Ovary (tissue), 9 donors: ENCODE results near the gene MIGA1. TPM values are rescaled to one million over a fixed set of nuclear protein-coding genes. Genes with fewer than 3 reads are reported as not detected.
"Not testable (repeated sequence)": the region's sequence is repeated elsewhere in the genome, so short reads cannot be mapped to it uniquely, and the experiment has no call there.

ENCODE experiments used
- DNase-seq, 5 donors: peaks; one replicate each; pipeline ENCODE4 v3.0.0-alpha.2; 2019 to 2020
- H3K27ac ChIP-seq, 2 donors: fragments of 200-600 bp; one replicate each; pipeline versions ENCODE4 v1.5.1 to v1.8.0; 2019 to 2022
- H3K27me3 ChIP-seq: fragments of 200-600 bp; one replicate; pipeline ENCODE4 v1.8.0; 2022
- H3K36me3 ChIP-seq: fragments of 200-600 bp; sonication (generic); one replicate; pipeline ENCODE4 v1.5.1; 2019
- H3K4me1 ChIP-seq: one replicate; pipeline ENCODE4 v1.8.1; 2013; ENCODE audit warnings: mild to moderate bottlenecking, moderate library complexity; ENCODE audit not compliant: insufficient read depth
- H3K4me3 ChIP-seq: fragments of 200-600 bp; sonication (generic); one replicate; pipeline ENCODE4 v1.5.1; 2017
- H3K9me3 ChIP-seq, 2 donors: fragments of 200-600 bp in 1 of 2; sonication (generic) in 1 of 2; one replicate each; pipeline versions ENCODE4 v1.5.1 to v1.8.1; 2013 to 2019; ENCODE audit warnings: mild to moderate bottlenecking in 1 of 2, moderate library complexity in 1 of 2
- CTCF ChIP-seq, 3 donors: fragments of 450-650 bp in 2 of 3; fragments of 200-600 bp in 1 of 3; IDR thresholded peaks; one replicate each; pipeline versions ENCODE4 v1.5.1 to v1.8.0; 2016 to 2022; ENCODE audit warnings: antibody characterized with exemption in 3 of 3, mild to moderate bottlenecking in 1 of 3
- EP300 ChIP-seq: sonication (generic); formaldehyde crosslinking; IDR thresholded peaks from one replicate; pipeline ENCODE4 v1.6.1; 2017; ENCODE audit warnings: antibody characterized with exemption
- POLR2A ChIP-seq: fragments of 450-650 bp; IDR thresholded peaks from one replicate; pipeline ENCODE4 v1.6.1; 2017; ENCODE audit warnings: antibody characterized with exemption, mild to moderate bottlenecking, moderate library complexity
- WGBS, 3 donors: extraction: QIAGEN DNeasy Blood & Tissue Kit in 1 of 3; methylation state at CpG; one replicate each; pipeline versions ENCODE4 v1.1.5 to v1.1.7; 2013 to 2017; 5-methylcytosine and 5-hydroxymethylcytosine counted together
- intact Hi-C, 4 donors: fragments of 100-400 bp; cut with DNase I; formaldehyde crosslinking; loops; one replicate each; pipeline versions ENCODE4 v1.11.0 to v1.15.1; 2022 to 2023
- polyA plus RNA-seq, 2 donors: library from polyadenylated mRNA; stranded (reverse); fragments of 200-250 nt in 1 of 2; fragments of 350-450 nt in 1 of 2; fragmentation: Illumina TruSeq in 1 of 2; extraction: RNeasy Lipid Tissue Mini Kit (QIAGEN cat#74804) in 1 of 2; gene quantifications; one replicate each; pipeline ENCODE4 v1.2.3, GENCODE V29; 2013 to 2014
- total RNA-seq, 7 donors: library from RNA; depleted of rRNA in 2 of 7; stranded (reverse); fragments of >200 nt in 2 of 7; fragmentation: NEBNext Ultra II Directional in 3 of 7; extraction: Animal tissue kit (Norgen Biotek cat#: 25700) in 3 of 7; gene quantifications; one replicate each; pipeline versions ENCODE4 v1.1.0 to v1.2.4, GENCODE V29; 2016 to 2023
- donor health status: DM: no; HTN: no; CAD: no; lungs with moderate emphysema.
- donor health status: DM: no; HTN: no; CAD: no.
- donor health status: Bipolar disorder and iron deficiency.
- donor health status: DM: yes; HTN: yes; CAD: no.
- donor health status: DM: no; HTN: no; CAD: no.
- donor health status: DM: yes; HTN: yes; CAD: no.

Gene MIGA1
- total and polyA plus RNA-seq, 9 donors, result 6.5 to 24.0 (median 18.2) TPM

- no peak for DNase-seq
- H3K9me3 ChIP-seq, result no peaks in the 10 kb centered on the region
- H3K36me3 ChIP-seq, result no peaks in the 10 kb centered on the region
- TF ChIP-seq EP300 (no peak), CTCF (IDR thresholded peaks at IDR 0.05) (no peak), POLR2A (no peak)
- WGBS, 3 donors, result 34 to 52% (median 41%) methylated on average over 7 of the region's 7 CpGs
- intact Hi-C loops, result no loop called here
- H3K4me1 ChIP-seq, result no peaks in the 10 kb centered on the region
- H3K27me3 ChIP-seq, result no peaks in the 10 kb centered on the region
- no peak overlapping the region for H3K4me3 ChIP-seq
- no peak overlapping the region for H3K27ac ChIP-seq
Measured at GRCh38 chr1:77776007-77776700, 3.3 kb upstream of the MIGA1 start.

DNA sequence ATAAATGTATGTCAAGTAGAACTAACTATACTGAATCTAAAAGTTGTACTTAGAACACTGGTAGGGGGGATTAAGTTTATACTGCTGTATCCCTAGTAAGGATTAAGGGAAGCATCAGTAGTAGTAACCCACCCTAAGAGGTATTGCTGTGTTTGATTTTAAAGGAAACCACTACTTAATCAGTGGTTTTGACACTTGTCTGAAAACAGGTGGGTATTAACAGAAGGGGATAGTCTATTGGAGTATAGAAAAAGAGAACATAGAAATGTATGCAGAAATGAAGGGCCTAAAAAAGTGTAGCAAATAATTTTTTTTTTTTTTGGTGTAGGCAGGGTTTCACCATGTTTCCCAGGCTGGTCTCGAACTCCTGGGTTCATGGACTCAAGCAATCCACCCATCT is 2.2 kb downstream of the MIGA1 start:
- Histone ChIP-seq H3K27me3 (no peaks in the 10 kb centered on the region), H3K4me1 (no peaks in the 10 kb centered on the region), H3K27ac (no peak overlapping the region), H3K36me3 (no peaks in the 10 kb centered on the region), H3K4me3 (no peak overlapping the region), H3K9me3 (no peaks in the 10 kb centered on the region)
- no peak for TF ChIP-seq CTCF (IDR thresholded peaks at IDR 0.05)
- no peak for TF ChIP-seq POLR2A
- no peak for TF ChIP-seq EP300
- no peak for DNase-seq
- 87 to 97% (median 96%) methylated on average over 1 of the region's 1 CpG for WGBS, 3 donors
- intact Hi-C loops, result no loop called here

DNA sequence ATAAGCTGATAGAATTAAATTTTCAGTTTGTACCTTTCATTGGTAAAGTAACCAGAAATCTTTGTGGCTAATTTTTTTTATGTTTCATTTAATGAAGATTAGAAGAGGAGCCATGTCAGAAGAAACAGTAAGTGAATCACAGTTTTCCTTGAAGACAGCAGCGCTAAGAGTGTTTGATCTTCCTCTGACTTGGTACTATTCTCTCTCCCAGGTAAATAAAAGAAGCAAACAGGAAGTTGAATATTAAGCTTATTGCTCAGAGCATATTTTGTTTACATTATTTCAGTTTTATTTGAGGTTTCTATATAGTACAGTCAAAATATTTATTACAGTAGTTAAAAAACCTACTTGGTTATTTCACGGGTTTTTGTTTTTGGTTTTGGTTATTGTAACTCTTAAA is 3.7 kb downstream of the MIGA1 start:
- no peaks in the 10 kb centered on the region for H3K4me1 ChIP-seq
- H3K9me3 ChIP-seq, result no peaks in the 10 kb centered on the region
- H3K4me3 ChIP-seq, result no peak overlapping the region
- intact Hi-C loops, result no loop called here
- H3K36me3 ChIP-seq, result no peaks in the 10 kb centered on the region
- WGBS, 3 donors, result 58 to 75% (median 64%) methylated on average over 2 of the region's 2 CpGs
- no peak for TF ChIP-seq EP300
- TF ChIP-seq POLR2A, result no peak
- no peak for TF ChIP-seq CTCF (IDR thresholded peaks at IDR 0.05)
- DNase-seq, result no peak
- no peak overlapping the region for H3K27ac ChIP-seq
- no peaks in the 10 kb centered on the region for H3K27me3 ChIP-seq

DNA sequence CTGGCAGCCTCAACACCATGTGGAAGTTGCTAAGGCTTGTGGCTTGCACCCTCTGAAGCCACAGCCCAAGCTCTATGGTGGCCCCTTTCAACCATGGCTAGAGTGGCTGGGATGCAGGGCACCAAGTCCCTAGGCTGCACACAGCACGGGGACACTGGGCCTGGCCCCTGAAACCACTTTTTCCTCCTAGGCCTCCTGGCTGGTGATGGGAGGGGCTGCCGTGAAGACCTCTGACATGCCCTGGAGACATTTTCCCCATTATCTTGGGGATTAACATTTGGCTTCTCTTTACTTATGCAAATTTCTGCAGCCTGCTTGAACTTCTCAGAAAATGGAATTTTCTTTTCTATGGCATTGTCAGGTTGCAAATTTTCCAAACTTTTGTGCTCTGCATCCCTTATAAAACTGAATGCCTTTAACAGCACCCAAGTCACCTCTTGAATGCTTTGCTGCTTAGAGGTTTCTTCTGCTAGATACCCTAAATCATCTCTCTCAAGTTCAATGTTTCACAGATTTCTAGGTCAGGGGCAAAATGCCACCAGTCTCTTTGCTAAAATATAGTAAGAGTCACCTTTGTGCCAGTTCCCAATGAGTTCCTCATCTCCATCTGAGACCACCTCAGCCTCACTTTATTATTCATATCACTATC is 6.8 kb downstream of the MIGA1 start:
- H3K27ac ChIP-seq, H3K4me1 ChIP-seq, H3K27me3 ChIP-seq, DNase-seq, H3K9me3 ChIP-seq, intact Hi-C loops, H3K36me3 ChIP-seq, H3K4me3 ChIP-seq: not testable (repeated sequence)
- 95 to 100% (median 97%) methylated on average over 2 of the region's 2 CpGs for WGBS, 3 donors

DNA sequence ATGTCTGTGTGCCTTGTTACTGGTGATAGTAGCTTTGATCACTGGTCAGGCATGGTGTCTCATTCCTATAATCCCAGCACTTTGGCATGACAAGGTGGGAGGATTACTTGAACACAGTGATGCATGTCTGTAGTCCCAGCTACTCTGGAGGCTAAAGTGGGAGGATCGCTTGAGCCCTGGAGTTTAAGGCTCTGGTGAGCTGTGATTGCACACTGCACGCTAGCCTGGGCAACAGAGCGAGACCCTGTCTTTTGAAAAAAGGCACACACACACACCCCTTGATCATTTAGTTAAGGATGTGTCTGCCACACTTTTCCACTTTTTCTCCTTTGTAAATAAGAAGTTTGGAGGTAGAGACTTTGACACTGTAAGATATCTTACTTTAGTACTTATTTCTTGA is 15.1 kb downstream of the MIGA1 start:
- Histone ChIP-seq H3K4me1 (no peaks in the 10 kb centered on the region), H3K4me3 (no peak overlapping the region), H3K27me3 (no peaks in the 10 kb centered on the region), H3K9me3 (no peaks in the 10 kb centered on the region), H3K27ac (no peak overlapping the region), H3K36me3 (no peaks in the 10 kb centered on the region)
- intact Hi-C loops, result no loop called here
- WGBS, 3 donors, result 93 to 97% (median 97%) methylated on average over 3 of the region's 3 CpGs
- no peak for DNase-seq
- no peak for TF ChIP-seq POLR2A
- no peak for TF ChIP-seq EP300
- TF ChIP-seq CTCF (IDR thresholded peaks at IDR 0.05), result no peak
